NCI-H748 treated with DMSO at 0.1 percent for 48 hours (cell line): ENCODE measurements around the gene PTPRM.
"Not testable (repeated sequence)": the region's sequence is repeated elsewhere in the genome, so short reads cannot be mapped to it uniquely, and the experiment has no call there.

Experiments used
- DNase-seq: peaks from one replicate; lab custom pipeline; 2025; lab: John Stamatoyannopoulos, UW

The PTPRM gene

DNA sequence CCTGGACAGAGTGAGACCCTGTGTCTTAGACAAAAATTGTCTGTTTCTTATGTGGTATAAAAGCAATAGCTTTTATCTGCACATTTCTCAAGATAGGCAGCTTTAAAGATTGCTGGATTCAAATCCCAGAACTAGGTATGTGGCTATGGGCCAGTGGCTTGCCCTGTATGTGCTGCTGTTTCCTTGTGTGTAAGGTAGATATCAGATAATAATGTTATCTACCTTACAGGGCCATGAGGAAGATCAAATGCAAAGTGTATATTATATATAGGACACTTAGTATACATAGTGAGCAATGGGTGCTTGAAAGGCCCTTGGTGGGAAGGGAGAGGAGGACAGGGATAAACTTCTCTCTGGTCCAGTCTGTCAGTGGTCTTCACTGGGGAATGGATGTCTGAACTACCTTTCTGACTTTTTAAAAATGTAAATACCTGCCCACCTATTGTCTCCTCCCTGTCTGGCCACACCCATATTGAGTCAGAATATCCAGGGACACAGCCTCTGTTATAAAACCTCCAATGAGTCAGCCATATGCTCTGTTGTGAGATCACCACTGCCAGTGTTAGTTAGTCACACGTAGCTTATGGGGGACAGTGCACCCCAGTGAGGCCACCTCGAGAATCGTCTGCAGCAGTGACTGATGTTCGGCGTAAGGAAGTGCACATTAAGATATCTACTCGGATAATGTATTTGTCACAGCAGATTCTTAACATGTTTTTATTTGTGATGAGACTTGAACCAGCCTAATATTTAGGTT lies 383.4 kb downstream of the PTPRM start:
- no peak for DNase-seq

DNA sequence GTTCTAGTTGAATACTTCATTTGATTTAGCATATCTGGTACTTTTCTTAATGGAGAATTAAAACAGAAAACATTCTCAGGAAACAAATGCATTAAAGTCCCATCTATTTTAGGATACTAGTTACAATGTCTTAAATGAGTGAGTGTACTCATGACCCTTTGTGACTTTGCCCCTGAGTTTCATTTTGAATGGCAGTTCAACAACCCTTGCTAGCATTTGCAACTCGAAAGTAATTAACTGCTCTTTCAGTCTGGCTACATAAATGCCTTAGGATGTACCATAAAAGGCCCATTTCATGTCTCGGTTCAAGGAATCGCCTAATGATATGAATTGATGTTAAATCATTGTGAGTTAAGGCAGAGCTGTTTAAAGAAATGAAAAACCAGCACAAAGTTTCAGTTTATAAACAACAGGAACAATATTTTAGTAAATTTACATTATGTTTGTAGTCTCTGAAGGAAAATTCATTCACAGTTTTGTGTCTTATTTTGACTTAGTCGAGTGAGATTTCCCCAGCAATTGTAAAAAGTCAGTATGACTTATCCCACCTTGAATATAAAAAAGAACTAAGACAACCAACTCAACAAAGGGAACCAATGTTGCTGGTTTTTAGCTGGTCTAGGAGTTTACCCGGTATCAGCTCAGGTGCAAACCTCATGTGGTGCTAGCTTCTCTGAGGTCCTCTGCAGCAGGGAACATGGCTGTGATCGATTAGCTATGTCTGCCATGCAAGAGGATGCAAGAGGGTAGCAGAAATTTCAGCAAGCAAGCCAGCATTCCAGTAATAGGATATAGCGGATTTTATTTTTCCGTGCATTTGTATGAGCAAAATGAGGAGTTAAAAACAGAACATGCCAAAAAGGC lies 386.2 kb downstream of the PTPRM start:
- DNase-seq = no peak

DNA sequence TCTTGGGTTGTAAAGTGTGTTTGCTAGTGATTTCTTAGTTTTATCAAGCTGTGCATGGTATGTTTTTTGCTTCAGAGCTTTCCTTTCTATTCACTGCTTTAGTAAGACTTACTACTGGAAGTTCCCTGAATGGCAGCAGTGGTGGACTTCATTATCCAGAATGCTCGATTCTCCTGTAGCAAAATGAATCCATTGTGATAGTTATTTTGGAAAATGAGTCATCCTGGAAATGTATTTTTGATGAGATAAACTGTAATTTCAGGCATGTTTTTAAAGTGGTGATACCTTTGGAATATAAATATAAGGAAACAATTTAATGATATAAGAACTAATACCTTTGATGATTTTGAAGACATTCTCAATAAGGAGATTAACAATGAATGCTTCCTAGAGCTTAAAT lies 387.1 kb downstream of the PTPRM start:
- DNase-seq = no peak

DNA sequence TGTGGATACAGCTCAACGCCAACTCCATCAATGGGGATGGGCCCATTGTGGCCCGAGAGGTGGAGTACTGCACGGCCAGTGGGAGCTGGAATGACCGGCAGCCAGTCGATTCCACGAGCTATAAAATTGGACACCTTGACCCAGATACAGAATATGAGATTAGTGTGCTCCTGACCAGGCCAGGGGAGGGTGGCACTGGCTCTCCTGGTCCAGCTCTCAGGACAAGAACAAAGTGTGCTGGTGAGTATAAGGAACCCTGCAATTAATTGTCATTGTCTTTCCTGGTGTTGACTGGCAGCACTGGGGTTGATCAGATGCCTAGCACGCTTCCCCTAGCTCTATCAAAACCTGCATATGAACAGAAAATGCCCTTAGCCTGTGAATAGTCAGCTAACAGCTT lies 388.1 kb downstream of the PTPRM start:
- DNase-seq = no peak

DNA sequence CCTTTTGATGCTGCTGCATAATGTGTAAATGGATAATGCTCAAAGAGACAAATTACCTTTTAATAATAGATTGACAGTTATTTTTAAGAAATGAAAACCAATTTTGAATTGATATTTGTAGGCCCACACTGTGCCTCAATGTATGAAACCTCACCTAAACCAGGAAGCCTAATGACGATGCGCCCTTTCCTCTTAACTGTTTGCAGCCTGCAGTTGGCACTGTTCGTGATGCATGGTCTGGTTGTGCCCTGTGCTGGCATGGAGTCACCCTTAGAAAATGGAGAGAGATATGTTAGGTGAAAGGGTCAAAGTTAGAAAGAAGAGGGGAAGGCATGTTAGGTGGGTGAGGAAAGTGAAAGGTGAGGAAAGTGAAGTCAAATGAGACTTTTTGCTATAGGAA lies 390.2 kb downstream of the PTPRM start:
- no peak for DNase-seq

DNA sequence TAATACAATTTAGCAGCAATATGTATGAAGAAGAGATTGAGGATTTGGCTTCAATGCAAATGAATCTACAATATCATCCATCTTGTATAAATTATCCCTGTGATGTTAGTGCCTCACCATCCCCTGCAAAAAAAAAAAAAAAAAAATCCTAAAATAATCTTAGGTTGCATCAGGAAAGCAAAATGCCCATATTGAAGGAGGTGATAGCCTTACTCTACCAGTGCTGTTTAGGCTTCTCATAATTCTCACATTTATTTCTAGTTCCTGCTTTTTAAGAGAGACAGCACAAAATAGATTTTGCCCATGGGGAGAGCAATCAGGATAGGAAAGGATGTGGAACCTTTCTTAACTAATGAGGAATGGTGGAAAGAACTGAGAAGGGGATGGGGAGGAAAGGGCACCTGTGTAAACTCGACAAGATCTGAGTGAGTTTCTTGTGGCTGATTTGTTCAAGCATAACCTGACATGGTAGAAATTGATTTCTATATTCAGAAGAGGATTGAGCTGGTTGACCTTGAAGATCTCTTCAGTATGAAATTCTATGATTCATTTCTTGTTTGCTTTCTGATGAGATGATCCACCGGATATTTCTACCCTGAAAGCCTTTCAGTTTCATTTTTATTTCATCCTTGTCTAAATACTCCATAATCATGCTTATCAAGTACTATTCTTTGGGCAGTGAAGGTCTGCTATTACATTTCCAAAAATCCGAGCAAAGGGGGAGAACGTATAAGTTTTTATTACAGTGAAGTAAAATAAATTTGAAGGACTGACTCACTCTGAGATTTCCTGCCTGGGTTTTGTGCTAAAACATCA lies 391.2 kb downstream of the PTPRM start:
- DNase-seq = no peak

DNA sequence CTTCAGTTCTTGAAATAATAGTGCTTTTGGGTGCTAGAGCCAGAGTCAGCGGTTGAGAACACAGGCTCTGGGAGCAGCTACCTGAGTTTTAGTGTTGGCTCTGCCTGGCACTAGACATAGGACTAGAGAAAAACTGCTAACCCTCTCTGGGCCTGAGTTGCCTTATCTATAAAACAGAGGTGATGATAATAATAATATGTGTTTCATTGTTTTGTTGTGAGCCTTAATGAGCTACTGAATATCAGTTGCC lies 391.7 kb downstream of the PTPRM start:
- DNase-seq = no peak

DNA sequence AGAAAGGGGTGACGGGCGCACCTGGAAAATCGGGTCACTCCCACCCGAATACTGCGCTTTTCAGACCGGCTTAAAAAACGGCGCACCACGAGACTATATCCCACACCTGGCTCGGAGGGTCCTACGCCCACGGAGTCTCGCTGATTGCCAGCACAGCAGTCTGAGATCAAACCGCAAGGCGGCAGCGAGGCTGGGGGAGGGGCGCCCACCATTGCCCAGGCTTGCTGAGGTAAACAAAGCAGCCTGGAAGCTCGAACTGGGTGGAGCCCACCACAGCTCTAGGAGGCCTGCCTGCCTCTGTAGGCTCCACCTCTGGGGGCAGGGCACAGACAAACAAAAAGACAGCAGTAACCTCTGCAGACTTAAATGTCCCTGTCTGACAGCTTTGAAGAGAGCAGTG lies 399.6 kb downstream of the PTPRM start:
- not testable (repeated sequence) for DNase-seq

DNA sequence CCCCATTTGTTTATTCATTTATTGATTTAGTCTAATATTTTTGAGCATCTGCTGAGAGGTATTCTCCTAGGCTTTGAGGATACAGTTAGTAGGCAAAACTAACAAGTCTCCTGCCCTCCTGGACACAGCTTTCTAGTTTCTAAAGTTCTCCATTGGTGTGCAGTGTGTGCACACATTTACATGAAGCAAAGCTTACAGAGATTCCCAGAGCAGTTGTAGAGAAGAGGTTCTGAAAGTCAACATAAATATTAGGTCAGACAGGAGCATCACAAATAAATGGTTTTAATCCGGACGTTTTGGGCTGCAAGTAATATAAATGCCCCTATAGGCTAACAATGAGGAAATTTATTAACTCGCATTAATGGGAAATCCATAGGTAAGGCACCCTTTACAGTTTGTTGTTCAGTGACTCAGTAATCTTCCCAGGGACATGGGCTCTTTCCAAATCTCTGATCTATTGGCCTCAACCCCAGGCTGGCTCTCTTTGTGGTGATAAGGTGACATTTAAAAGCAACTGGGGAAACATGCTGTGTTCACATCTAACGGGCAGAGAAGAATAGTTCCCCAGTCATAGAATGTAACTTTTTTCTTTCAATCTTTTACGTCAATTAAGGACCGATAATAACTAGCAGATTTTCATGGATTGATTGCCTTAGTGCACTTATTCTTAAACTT lies 407.2 kb downstream of the PTPRM start:
- no peak for DNase-seq

DNA sequence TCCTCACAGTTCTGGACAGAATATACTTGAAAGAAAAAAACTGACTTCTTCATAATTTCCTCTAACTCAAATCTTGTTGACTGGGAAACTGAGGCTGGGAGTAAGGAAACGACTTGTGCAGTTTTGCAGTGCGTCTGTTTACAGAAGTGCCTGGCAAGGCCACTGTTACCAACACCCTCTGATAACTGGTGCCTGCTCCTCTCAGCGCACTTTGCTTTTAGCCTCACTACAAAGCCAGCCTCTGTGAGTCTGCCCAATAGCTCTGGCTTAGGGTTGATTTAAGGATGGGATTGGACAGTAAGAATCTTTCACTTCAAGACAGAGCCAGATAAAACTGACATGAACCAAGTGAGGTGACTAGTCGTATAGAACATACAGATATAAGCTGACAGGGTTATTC lies 410.8 kb downstream of the PTPRM start:
- DNase-seq = no peak

DNA sequence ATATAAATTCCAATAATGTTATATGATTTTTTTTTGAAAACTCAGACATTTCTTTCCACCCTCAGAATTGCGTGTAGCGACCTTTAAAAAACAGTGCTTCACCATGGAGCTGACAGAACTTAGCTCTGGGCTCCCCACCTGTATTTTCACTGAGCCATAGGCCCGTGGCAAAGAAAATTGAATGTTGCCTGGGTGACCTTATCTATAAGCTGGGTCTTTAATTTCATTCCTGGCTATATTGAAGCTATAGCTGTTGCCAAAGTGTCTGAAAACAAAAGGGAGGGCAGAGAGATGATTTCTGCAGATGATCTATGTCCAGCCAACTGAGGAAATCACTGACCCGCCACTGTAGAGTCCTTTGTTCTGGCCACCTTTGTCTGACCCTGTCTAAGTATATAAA lies 411.7 kb downstream of the PTPRM start:
- no peak for DNase-seq

DNA sequence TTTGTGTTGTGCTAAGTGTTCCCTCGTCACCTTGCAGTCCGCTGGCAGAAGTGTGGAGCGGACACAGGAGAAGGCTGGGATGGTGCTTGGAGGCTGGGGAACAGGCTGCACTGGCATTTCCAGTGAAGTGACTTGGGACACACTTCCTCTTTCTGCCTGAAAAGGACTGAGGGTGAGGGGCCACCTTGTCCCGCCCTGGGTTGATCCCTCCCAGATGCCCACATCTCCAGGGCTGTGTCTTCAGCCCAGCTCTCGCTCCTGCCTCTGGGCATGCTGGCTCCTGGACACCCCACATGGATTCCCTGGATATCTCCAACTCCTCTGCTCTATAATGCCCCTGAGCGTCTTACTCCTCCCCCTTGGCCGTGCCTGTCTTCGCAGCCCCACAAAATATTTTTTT lies 412.6 kb downstream of the PTPRM start:
- DNase-seq = no peak

DNA sequence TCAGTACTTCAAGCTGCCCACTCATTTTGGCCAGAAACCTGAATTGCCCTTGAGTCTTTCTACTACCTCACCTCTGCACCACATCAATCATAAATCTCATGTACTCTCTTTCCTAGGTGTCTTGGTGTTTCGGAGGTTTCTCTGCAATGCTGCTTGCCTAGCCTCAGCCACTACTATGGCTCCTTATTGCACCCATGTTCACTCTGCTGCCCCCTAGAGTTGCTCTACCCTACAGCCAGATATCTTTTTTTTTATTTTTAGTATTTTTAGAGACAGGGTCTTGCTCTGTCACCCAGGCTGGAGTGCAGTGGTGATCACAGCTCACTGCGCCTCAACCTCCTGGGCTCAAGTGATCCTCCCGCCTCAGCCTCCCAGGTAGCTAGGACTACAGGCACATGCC lies 413.0 kb downstream of the PTPRM start:
- no peak for DNase-seq

DNA sequence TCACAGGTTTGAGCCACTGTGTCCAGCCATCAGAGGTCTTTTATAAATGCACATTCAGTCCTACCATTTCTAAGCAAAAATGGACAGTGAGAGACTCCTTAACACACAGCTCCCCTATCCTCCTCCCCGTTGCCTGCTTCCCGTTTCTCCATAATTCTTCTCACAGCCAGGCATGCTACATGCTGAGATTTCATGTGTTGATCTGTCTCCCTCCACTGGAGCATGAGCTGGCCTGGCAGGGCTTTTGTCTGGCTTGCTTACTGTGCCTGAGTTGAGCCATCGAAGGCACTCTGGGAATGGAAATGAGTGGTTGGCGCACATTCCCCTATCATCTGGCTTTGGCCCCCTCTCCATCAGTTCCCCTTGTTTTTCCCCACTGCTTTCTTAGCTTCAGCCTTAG lies 413.5 kb downstream of the PTPRM start:
- no peak for DNase-seq

DNA sequence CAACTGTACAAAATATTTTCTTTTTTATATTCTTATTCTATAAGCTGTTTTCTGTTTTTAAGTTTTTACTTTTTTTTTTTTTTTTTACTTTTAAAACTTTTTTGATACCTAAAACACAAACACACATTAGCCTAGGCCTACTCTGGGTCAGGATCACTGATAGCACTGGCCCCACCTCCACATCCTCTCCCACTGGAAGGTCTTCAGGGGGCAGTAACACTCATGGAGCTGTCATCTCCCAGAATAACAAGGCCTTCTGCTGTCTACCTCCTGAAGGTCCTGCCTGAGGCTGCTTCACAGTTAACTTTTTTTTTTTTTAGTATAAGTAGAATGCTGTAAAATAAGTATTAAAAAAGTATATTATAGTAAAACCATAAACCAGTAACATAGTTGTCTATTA lies 415.1 kb downstream of the PTPRM start:
- no peak for DNase-seq

DNA sequence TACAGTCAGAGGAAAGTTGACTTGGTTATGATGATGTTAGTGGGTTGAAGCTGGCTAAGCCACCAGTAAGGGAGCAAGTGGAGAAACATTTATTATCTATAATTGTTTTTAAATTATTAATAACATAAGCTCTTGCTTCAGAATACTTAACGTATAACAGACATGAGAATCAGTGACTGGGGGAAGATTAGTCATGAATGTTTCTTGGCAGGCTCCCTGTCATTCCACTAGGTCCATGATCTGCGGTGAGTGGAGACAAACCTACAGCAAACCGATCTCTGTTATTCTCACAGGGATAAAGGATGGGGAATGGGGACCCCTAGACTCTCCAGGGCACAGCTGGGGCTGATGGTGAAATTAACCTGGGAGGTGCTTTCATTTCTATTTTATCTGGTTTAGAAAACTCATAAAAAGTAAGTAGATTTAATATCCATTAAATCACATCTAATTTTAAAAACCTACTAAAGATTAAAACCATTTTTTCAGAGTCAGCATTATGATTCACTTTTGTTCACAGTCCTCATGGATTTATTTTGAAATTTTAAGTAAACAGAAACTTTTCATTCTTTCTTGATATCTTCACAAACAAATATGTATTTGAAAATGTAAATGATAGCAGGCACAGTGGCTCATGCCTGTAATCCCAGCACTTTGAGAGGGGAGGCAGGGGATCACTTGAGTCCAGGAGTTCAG lies 420.3 kb downstream of the PTPRM start:
- no peak for DNase-seq

DNA sequence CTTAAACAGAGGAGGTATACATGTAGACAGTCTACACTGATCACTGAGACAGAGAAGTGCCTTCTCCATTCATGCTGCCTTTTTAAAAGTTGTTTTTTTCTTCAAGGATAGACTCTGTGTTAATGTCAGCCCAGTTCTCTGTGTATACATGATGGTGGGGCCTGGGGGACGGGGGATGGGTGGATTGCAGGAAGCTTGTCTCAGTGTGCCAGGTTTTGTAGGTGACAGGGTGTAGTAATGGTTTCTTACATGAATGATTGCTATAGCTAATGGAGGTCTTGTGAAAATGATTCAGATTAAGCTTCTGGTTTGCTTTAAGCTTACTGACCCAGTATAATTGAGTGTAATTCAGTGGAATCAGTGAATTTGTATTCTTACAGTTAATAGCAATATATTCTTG lies 423.6 kb downstream of the PTPRM start:
- DNase-seq = no peak

DNA sequence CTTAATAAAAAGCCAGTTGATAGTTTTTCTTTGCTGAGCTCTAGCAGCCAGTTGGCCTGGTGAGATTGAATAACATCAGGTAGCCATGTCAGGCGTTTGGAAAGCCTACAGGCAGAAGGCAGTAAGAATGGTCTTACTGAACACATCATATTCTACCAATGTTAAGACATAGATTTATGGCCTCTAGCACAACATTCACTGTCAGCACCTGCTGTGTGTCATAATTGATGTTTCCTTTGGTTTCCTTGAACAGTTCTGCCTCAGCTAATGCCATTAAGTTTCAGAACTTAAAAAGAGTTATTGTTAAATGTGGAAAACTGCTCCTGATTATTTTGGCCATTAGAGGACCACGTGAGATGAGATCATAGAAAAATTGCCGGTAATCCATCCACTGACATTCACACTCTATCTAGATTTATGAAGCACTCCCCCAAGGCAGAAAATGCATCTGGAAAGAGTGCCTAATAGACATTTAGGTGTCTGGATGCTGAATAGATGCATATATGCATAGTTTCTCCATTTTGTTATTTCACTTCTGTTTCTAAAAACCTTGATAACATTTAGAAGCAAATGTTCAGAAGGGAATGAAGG lies 434.7 kb downstream of the PTPRM start:
- DNase-seq = no peak

DNA sequence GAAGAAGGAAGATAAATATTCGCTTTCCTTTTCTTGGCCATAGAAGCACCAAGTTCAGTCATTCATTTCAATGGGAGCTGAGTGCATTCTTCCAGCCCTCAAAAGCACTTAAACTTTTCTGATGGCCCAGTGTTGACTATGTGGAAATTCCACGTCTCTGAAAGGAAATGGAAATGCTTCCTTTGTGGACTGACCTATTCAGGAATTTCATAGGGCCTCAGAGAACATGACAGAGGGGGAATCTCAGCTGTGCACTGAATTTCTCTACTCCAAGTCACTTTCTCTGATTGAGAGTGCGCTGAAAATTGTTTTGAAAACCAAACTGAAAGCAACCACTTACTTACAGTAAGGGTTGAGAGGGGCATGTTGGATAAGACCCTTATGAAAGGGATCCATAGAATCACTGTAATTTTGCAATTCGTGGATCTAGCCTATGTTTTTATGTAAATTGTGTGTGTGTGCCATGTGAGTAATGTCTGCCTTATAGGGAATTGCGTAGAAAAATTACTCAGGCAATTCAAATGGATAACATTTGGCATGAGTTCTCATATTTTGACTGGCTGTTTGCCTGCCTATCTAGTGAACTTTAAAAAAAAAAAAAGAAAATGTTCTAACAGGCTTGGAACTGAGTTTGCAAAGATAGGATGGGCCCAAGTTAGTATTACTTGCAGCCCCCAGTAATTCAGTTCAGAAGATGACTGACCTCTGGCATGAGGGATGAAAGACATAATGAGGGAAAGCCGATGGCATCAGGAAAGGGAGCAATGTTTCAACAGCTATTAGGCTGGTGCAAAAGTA lies 437.0 kb downstream of the PTPRM start:
- DNase-seq = no peak

DNA sequence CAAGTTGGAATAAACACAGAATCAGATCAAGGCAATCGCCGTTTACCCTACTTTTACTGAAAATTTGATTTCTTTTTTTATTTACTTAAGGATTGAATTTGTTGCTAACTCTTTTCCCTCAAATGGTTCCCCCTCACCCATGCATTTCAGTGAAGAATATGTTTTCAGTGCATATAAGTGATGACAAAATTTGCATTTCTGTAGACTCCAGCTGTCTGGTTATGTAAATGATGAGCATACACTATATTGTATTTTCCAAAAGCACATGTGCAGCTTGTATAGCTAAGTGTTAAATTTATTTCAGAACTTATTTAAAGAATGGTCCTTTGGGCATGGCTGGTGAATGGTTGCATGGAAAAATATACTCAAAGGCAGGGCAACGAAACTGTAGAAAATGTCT lies 437.7 kb downstream of the PTPRM start:
- no peak for DNase-seq
